ENCODE measurements around the gene RBM18. TPM values are rescaled to one million over a fixed set of nuclear protein-coding genes. Genes with fewer than 3 reads are reported as not detected.

The RBM18 gene
- total RNA-seq, 4 donors from 2014 or later = 5.7 to 8.0 (median 7.0) TPM

- H3K27ac ChIP-seq = no peak overlapping the region
- H3K4me3 ChIP-seq = no peak overlapping the region
- no peaks in the 10 kb centered on the region for H3K9me3 ChIP-seq
- WGBS, 2 donors = 60 to 63% methylated on average over 30 to 35 of the region's 35 CpGs
- no peak for DNase-seq (ENCODE audit: low spot score in 2 of 2)
- TF ChIP-seq EP300 (IDR thresholded peaks at IDR 0.05) = no peak
- no peak for TF ChIP-seq CTCF (IDR thresholded peaks at IDR 0.05)
- TF ChIP-seq POLR2A (IDR thresholded peaks at IDR 0.05) = no peak
- H3K4me1 ChIP-seq = peaks cover 0 to 48% (median 23%) of the 10 kb centered on the region in 4 donors
- H3K36me3 ChIP-seq = no peaks in the 10 kb centered on the region
- H3K27me3 ChIP-seq = peaks cover 0 to 99% of the 10 kb centered on the region in 2 donors
Measured at GRCh38 chr9:122216798-122217418, 47.7 kb downstream of the RBM18 start.

- H3K36me3 ChIP-seq = no peaks in the 10 kb centered on the region
- H3K9me3 ChIP-seq = no peaks in the 10 kb centered on the region
- no peak for DNase-seq (ENCODE audit: low spot score in 2 of 2)
- 72 to 73% methylated on average over 4 of the region's 4 CpGs for WGBS, 2 donors
- TF ChIP-seq CTCF (IDR thresholded peaks at IDR 0.05) (no peak), POLR2A (IDR thresholded peaks at IDR 0.05) (no peak), EP300 (IDR thresholded peaks at IDR 0.05) (no peak)
- H3K27me3 ChIP-seq = peaks cover 0 to 99% of the 10 kb centered on the region in 2 donors
- no peak overlapping the region for H3K27ac ChIP-seq
- no peak overlapping the region for H3K4me3 ChIP-seq
- peaks cover 0 to 47% (median 23%) of the 10 kb centered on the region in 4 donors for H3K4me1 ChIP-seq
Measured at GRCh38 chr9:122216138-122216797, 48.4 kb downstream of the RBM18 start.

GRCh38 chr9:122215663-122216062 lies 49.0 kb downstream of the RBM18 start:
- Histone ChIP-seq H3K4me1 (peaks cover 0 to 41% (median 23%) of the 10 kb centered on the region in 4 donors), H3K4me3 (no peak overlapping the region), H3K27me3 (peaks cover 0 to 99% of the 10 kb centered on the region in 2 donors)

GRCh38 chr9:122214507-122214906 lies 50.1 kb downstream of the RBM18 start:
- WGBS, 2 donors = 43 to 53% methylated on average over 9 of the region's 9 CpGs
- H3K27ac ChIP-seq = no peak overlapping the region
- H3K27me3 ChIP-seq = peaks cover 0 to 96% of the 10 kb centered on the region in 2 donors

More at GRCh38 chr9:122215663-122216062, 49.0 kb downstream of the RBM18 start:
- TF ChIP-seq EP300 (IDR thresholded peaks at IDR 0.05) (no peak), POLR2A (IDR thresholded peaks at IDR 0.05) (no peak), CTCF (IDR thresholded peaks at IDR 0.05) (no peak)
- Histone ChIP-seq H3K36me3 (no peaks in the 10 kb centered on the region), H3K9me3 (no peaks in the 10 kb centered on the region), H3K27ac (no peak overlapping the region)
- WGBS, 2 donors = 78 to 100% methylated on average over 1 of the region's 1 CpG
- DNase-seq (ENCODE audit: low spot score in 2 of 2) = no peak

More at GRCh38 chr9:122214507-122214906, 50.1 kb downstream of the RBM18 start:
- H3K9me3 ChIP-seq = no peaks in the 10 kb centered on the region
- H3K4me1 ChIP-seq = peaks cover 0 to 29% (median 18%) of the 10 kb centered on the region in 4 donors
- no peak for DNase-seq (ENCODE audit: low spot score in 2 of 2)
- H3K36me3 ChIP-seq = no peaks in the 10 kb centered on the region
- peak overlapping the region in 2 of 4 donors; percentile 9 to 42 for H3K4me3 ChIP-seq
- TF ChIP-seq EP300 (IDR thresholded peaks at IDR 0.05) = no peak
- no peak for TF ChIP-seq POLR2A (IDR thresholded peaks at IDR 0.05)
- no peak for TF ChIP-seq CTCF (IDR thresholded peaks at IDR 0.05)
